HepG2 (cell line): Measurements from ENCODE around the gene ISOC2. TPM values are rescaled to one million over a fixed set of nuclear protein-coding genes. Genes with fewer than 3 reads are reported as not detected.

Source experiments
- ATAC-seq: fragments of 200-7000 bp; cut with Tn5 transposase; 3 replicates; pipeline ENCODE4 v1.9.1; 2020; ENCODE audit warnings: mild to moderate bottlenecking, moderate library complexity
- BruUV-seq: library from RNA; stranded (reverse); fragments of 400-500 nt; replicated peaks from 2 replicates; lab custom pipeline; 2021; lab: Mats Ljungman, UMichigan
- CTCF ChIA-PET: fragments of 300-600 bp; formaldehyde crosslinking; extraction: SDS; loops from one replicate; lab custom pipeline; 2021; ENCODE audit warnings: low total read pairs, inconsistent platforms, low intra/inter-chr PET ratio; lab: Yijun Ruan, JAX
- POLR2A ChIA-PET: fragments of 350-600 bp; sonication (Branson Sonifier 250); formaldehyde crosslinking; loops from one replicate; lab custom pipeline; 2020; ENCODE audit warnings: antibody characterized with exemption, inconsistent platforms; lab: Yijun Ruan, JAX
- DNase-seq: peaks from one replicate; pipeline ENCODE4 v3.0.0-alpha.2; 2015; ENCODE audit warnings: low spot score
- FAIRE-seq: peaks from 3 replicates; lab custom pipeline; 2011; peaks lifted over from hg19 to GRCh38; lab: Jason Lieb, UNC
- H2AFZ ChIP-seq: one replicate; pipeline ENCODE4 v1.6.1; 2011; ENCODE audit warnings: low read length, inconsistent platforms
- H3K27ac ChIP-seq: fragments of 300-600 bp; 3 replicates; pipeline ENCODE4 v1.8.0; 2011; ENCODE audit warnings: mixed run types, mild to moderate bottlenecking, mixed read lengths, low read length, inconsistent platforms; ENCODE audit not compliant: insufficient read depth; ENCODE audit errors: extremely low read length
- H3K27me3 ChIP-seq, 2 experiments: fragments of 200-600 bp in 1 of 2; 2 replicates in 1 of 2; 3 replicates in 1 of 2; pipeline versions ENCODE4 v1.6.0 to v1.8.0; 2011; ENCODE audit warnings: low read length in 2 of 2, mild to moderate bottlenecking in 2 of 2, moderate library complexity in 2 of 2, inconsistent platforms in 1 of 2; ENCODE audit not compliant: insufficient read depth in 2 of 2, control insufficient read depth in 1 of 2
- H3K36me3 ChIP-seq, 2 experiments: fragments of 200-600 bp in 1 of 2; replicated peaks in 1 of 2; 2 replicates in 1 of 2; 3 replicates in 1 of 2; pipeline versions ENCODE4 v1.5.1 to v1.8.0; 2011; ENCODE audit warnings: low read length in 2 of 2, inconsistent platforms in 1 of 2; ENCODE audit not compliant: insufficient read depth in 2 of 2, control insufficient read depth in 1 of 2
- H3K4me1 ChIP-seq: 2 replicates; pipeline ENCODE4 v1.5.1; 2012; ENCODE audit warnings: low read length, inconsistent platforms; ENCODE audit not compliant: insufficient read depth
- H3K4me2 ChIP-seq: 2 replicates; pipeline ENCODE4 v1.6.0; 2011; ENCODE audit warnings: low read depth, low read length, inconsistent platforms
- H3K4me3 ChIP-seq, 3 experiments: fragments of 200-600 bp in 1 of 3; sonication (generic), shearing (Covaris generic) in 1 of 3; replicated peaks in 1 of 3; 2 replicates each; pipeline ENCODE4 v1.5.1; 2011 to 2016; ENCODE audit warnings: low read length in 3 of 3, inconsistent platforms in 2 of 3, low read depth in 2 of 3, mild to moderate bottlenecking in 2 of 3, control low read depth in 1 of 3, mixed read lengths in 1 of 3; ENCODE audit not compliant: insufficient read depth in 1 of 3
- H3K79me2 ChIP-seq: one replicate; pipeline ENCODE4 v1.6.1; 2011; ENCODE audit warnings: low read length, inconsistent platforms; ENCODE audit not compliant: insufficient read depth
- H3K9ac ChIP-seq: 2 replicates; pipeline ENCODE4 v1.6.0; 2011; ENCODE audit warnings: mild to moderate bottlenecking, low read depth, low read length, inconsistent platforms; ENCODE audit not compliant: insufficient read depth
- H3K9me3 ChIP-seq: 2 replicates; pipeline ENCODE4 v1.5.1; 2012; ENCODE audit warnings: mild to moderate bottlenecking, low read length
- H4K20me1 ChIP-seq: 2 replicates; pipeline ENCODE4 v1.6.0; 2011; ENCODE audit warnings: inconsistent platforms, mild to moderate bottlenecking, low read length, moderate library complexity; ENCODE audit not compliant: insufficient read depth
- ASH2L ChIP-seq: fragments of 300-600, 200-600 bp; sonication (generic); IDR thresholded peaks from 2 replicates; pipeline ENCODE4 v1.7.0; 2017; ENCODE audit warnings: low read depth, mild to moderate bottlenecking, moderate library complexity, mixed read lengths, low read length; ENCODE audit not compliant: insufficient read length
- ATM ChIP-seq: fragments of 450-650 bp; IDR thresholded peaks from 2 replicates; pipeline ENCODE4 v1.7.1; 2017; ENCODE audit warnings: mild to moderate bottlenecking, borderline replicate concordance
- CCDC6 ChIP-seq: sonication (generic); formaldehyde crosslinking; IDR thresholded peaks from 2 replicates; pipeline ENCODE4 v1.8.1; 2022; ENCODE audit warnings: mild to moderate bottlenecking, missing genetic modification reagents, moderate library complexity
- CREM ChIP-seq, 2 experiments: sonication (generic) in 1 of 2; formaldehyde crosslinking in 1 of 2; IDR thresholded peaks; 2 replicates each; pipeline versions ENCODE4 v1.4.0 to v1.6.1; 2016 to 2020; ENCODE audit warnings: antibody characterized with exemption in 1 of 2, mild to moderate bottlenecking in 1 of 2, missing genetic modification reagents in 1 of 2
- ERF ChIP-seq: IDR thresholded peaks from 2 replicates; pipeline ENCODE4 v1.6.1; 2018; ENCODE audit warnings: missing biosample characterization, missing genetic modification reagents
- FIP1L1 ChIP-seq: fragments of 200-400 bp; formaldehyde crosslinking; IDR thresholded peaks from 2 replicates; pipeline ENCODE4 v1.6.1; 2018; ENCODE audit warnings: low read depth, mild to moderate bottlenecking, low read length, moderate library complexity, borderline replicate concordance; ENCODE audit not compliant: insufficient read depth
- GZF1 ChIP-seq: sonication (generic); formaldehyde crosslinking; IDR thresholded peaks from 2 replicates; pipeline ENCODE4 v1.5.1; 2020; ENCODE audit warnings: mild to moderate bottlenecking, missing genetic modification reagents
- HOXA9 ChIP-seq: sonication (generic); formaldehyde crosslinking; IDR thresholded peaks from 2 replicates; pipeline ENCODE4 v1.8.1; 2022; ENCODE audit warnings: missing genetic modification reagents, mild to moderate bottlenecking, moderate library complexity, borderline replicate concordance
- KDM6A ChIP-seq: IDR thresholded peaks from 2 replicates; pipeline ENCODE4 v1.6.1; 2016; ENCODE audit warnings: low read depth
- MBNL3 ChIP-seq: fragments of 250-450 bp; sonication (Bioruptor Pico); conservative IDR thresholded peaks from 2 replicates; pipeline ENCODE4 v1.8.0; 2022; ENCODE audit warnings: mild to moderate bottlenecking, inconsistent platforms
- PHF21A ChIP-seq: sonication (generic); formaldehyde crosslinking; IDR thresholded peaks from 2 replicates; pipeline ENCODE4 v1.5.0; 2020; ENCODE audit warnings: mild to moderate bottlenecking, missing genetic modification reagents
- REPIN1 ChIP-seq: sonication (generic); formaldehyde crosslinking; IDR thresholded peaks from 2 replicates; pipeline ENCODE4 v1.8.0; 2022; ENCODE audit warnings: missing genetic modification reagents, low read depth, mild to moderate bottlenecking, borderline replicate concordance
- SSRP1 ChIP-seq: IDR thresholded peaks from 2 replicates; pipeline ENCODE4 v1.6.1; 2016; ENCODE audit warnings: control low read depth
- ZNF670 ChIP-seq: sonication (generic); formaldehyde crosslinking; IDR thresholded peaks from 2 replicates; pipeline ENCODE4 v1.8.0; 2022; ENCODE audit warnings: mild to moderate bottlenecking, missing genetic modification reagents, borderline replicate concordance
- WGBS: methylation state at CpG from one replicate; pipeline ENCODE4 v1.1.6; 2017; ENCODE audit warnings: low lambda C conversion rate; 5-methylcytosine and 5-hydroxymethylcytosine counted together
- in situ Hi-C: cut with HindIII; loops from 2 replicates; pipeline ENCODE4 v1.10.0; 2017; ENCODE audit warnings: low pct_unique_long_range_greater_than_20kb; ENCODE audit not compliant: extremely low pct_ligation_motif_present
- intact Hi-C: fragments of 100-400 bp; cut with micrococcal nuclease; formaldehyde crosslinking; loops from one replicate; pipeline ENCODE4 v1.10.0; 2022; ENCODE audit not compliant: unreplicated experiment
- polyA plus RNA-seq, 8 experiments: library from polyadenylated mRNA; depleted of rRNA in 3 of 8; stranded (reverse) in 7 of 8; unstranded in 1 of 8; fragments of >200 nt; fragmentation: Illumina TruSeq in 4 of 8; extraction: Trizol in 4 of 8; gene quantifications; 2 replicates each; pipeline versions ENCODE4 v1.2.1 to v1.2.3, GENCODE V29; 2011 to 2016; ENCODE audit warnings: low read depth in 4 of 8, missing spikeins in 1 of 8, mixed read lengths in 1 of 8; ENCODE audit not compliant: insufficient read depth in 1 of 8
- total RNA-seq, 5 experiments: library from RNA; depleted of rRNA; stranded (reverse); fragments of >200 nt; fragmentation: Illumina TruSeq; extraction: Trizol; gene quantifications; 2 replicates each; pipeline ENCODE4 v1.2.3, GENCODE V29; 2016; ENCODE audit warnings: low read depth in 1 of 5
- TF ChIP-seq, protein P1 (sequence below): sonication (generic); formaldehyde crosslinking; IDR thresholded peaks from 2 replicates; pipeline ENCODE4 v1.4.0; 2020; ENCODE audit warnings: missing genetic modification reagents, borderline replicate concordance
- TF ChIP-seq, protein P2 (sequence below): IDR thresholded peaks from 2 replicates; pipeline ENCODE4 v1.6.1; 2016
- TF ChIP-seq, protein P3 (sequence below): sonication (generic); formaldehyde crosslinking; IDR thresholded peaks from 2 replicates; pipeline ENCODE4 v1.4.0; 2020; ENCODE audit warnings: mild to moderate bottlenecking, missing genetic modification reagents

Gene ISOC2
- total and polyA plus RNA-seq, 2 of the 13 experiments (the other 11 are each of a cell fraction or from before 2014, with no cell fraction given) = 76.8 to 105 TPM

DNA sequence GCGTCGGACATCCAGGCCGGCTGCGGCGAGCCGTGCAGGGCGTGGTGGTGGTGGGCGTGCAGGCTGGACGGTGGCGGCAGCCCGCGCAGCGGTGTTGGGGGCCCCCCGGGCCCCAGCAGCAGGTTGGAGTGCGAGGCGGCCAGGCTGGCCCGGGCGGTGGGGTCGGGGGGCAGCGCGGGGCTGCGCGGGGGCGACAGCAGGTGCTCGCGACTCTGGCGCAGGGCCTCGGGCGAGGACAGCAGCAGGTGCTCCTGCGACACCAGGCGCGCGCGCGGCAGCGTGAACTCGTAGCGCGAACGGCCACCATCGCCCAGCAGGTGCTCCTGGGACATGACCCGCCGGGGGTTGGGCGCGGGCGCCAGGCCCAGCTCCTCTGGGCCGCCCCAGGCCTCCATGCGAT lies 28.1 kb downstream of the ISOC2 start:
- no peaks in the 10 kb centered on the region for H3K9me3 ChIP-seq
- no peak overlapping the region for H2AFZ ChIP-seq
- TF ChIP-seq MBNL3 (no peak), ATM (no peak), REPIN1 (CRISPR knock-in tag) (no peak), ERF (CRISPR knock-in tag) (no peak), ASH2L (no peak), KDM6A (CRISPR knock-in tag) (no peak), HOXA9 (CRISPR knock-in tag) (no peak), PHF21A (CRISPR knock-in tag) (no peak), ZNF670 (no peak), CREM (IDR thresholded peaks at IDR 0.05) (no peak), CREM (CRISPR knock-in tag; IDR thresholded peaks at IDR 0.05) (no peak), CCDC6 (CRISPR knock-in tag) (no peak), GZF1 (CRISPR knock-in tag) (no peak), SSRP1 (no peak), FIP1L1 (no peak)
- TF ChIP-seq, protein P1, sequence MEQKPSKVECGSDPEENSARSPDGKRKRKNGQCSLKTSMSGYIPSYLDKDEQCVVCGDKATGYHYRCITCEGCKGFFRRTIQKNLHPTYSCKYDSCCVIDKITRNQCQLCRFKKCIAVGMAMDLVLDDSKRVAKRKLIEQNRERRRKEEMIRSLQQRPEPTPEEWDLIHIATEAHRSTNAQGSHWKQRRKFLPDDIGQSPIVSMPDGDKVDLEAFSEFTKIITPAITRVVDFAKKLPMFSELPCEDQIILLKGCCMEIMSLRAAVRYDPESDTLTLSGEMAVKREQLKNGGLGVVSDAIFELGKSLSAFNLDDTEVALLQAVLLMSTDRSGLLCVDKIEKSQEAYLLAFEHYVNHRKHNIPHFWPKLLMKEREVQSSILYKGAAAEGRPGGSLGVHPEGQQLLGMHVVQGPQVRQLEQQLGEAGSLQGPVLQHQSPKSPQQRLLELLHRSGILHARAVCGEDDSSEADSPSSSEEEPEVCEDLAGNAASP (CRISPR knock-in tag) = no peak
- TF ChIP-seq, protein P2, sequence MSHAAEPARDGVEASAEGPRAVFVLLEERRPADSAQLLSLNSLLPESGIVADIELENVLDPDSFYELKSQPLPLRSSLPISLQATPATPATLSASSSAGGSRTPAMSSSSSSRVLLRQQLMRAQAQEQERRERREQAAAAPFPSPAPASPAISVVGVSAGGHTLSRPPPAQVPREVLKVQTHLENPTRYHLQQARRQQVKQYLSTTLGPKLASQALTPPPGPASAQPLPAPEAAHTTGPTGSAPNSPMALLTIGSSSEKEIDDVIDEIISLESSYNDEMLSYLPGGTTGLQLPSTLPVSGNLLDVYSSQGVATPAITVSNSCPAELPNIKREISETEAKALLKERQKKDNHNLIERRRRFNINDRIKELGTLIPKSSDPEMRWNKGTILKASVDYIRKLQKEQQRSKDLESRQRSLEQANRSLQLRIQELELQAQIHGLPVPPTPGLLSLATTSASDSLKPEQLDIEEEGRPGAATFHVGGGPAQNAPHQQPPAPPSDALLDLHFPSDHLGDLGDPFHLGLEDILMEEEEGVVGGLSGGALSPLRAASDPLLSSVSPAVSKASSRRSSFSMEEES (CRISPR knock-in tag) = no peak
- TF ChIP-seq, protein P3, sequence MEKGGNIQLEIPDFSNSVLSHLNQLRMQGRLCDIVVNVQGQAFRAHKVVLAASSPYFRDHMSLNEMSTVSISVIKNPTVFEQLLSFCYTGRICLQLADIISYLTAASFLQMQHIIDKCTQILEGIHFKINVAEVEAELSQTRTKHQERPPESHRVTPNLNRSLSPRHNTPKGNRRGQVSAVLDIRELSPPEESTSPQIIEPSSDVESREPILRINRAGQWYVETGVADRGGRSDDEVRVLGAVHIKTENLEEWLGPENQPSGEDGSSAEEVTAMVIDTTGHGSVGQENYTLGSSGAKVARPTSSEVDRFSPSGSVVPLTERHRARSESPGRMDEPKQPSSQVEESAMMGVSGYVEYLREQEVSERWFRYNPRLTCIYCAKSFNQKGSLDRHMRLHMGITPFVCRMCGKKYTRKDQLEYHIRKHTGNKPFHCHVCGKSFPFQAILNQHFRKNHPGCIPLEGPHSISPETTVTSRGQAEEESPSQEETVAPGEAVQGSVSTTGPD (CRISPR knock-in tag) = no peak
- in situ Hi-C loops = no loop called here
- WGBS = no CpG with 5 or more reads among the region's 48 CpGs
- no peaks in the 10 kb centered on the region for H4K20me1 ChIP-seq
- intact Hi-C loops = no loop called here
- H3K27me3 ChIP-seq = peaks cover 0 to 2% of the 10 kb centered on the region in 2 experiments; a peak in 1 of 5 replicates
- H3K4me3 ChIP-seq = no peak overlapping the region
- DNase-seq = no peak
- H3K36me3 ChIP-seq = no peaks in the 10 kb centered on the region
- H3K4me2 ChIP-seq = no peak overlapping the region
- H3K79me2 ChIP-seq = no peaks in the 10 kb centered on the region
- no TSS peak for BruUV-seq
- no peaks in the 10 kb centered on the region for H3K4me1 ChIP-seq
- CTCF ChIA-PET = no interaction called here
- H3K9ac ChIP-seq = no peak overlapping the region
- no peak overlapping the region for H3K27ac ChIP-seq
- POLR2A ChIA-PET = no interaction called here
- no peak for FAIRE-seq
- ATAC-seq = no peak
